ENCODE data around the gene ACTR10. TPM values are rescaled to one million over a fixed set of nuclear protein-coding genes. Genes with fewer than 3 reads are reported as not detected.
"Not testable (repeated sequence)": the region's sequence is repeated elsewhere in the genome, so short reads cannot be mapped to it uniquely, and the experiment has no call there.

Gene ACTR10
- total and polyA plus RNA-seq, 8 donors: 68.3 to 109 (median 100.0) TPM

- Histone ChIP-seq H3K27me3 (no peaks in the 10 kb centered on the region), H3K36me3 (peaks cover 0 to 29% of the 10 kb centered on the region in 2 donors), H3K4me1 (peaks cover 6 to 48% of the 10 kb centered on the region in 2 donors), H3K27ac (peak overlapping the region; percentile 98), H3K9me3 (no peaks in the 10 kb centered on the region), H3K4me3 (peak overlapping the region; percentile 82 to 85)
- ATAC-seq: no peak
- DNase-seq: no peak
- intact Hi-C loops (cut with DNase I): no loop called here
- no peak for TF ChIP-seq CTCF (IDR thresholded peaks at IDR 0.05)
Observed at GRCh38 chr14:58245562-58245961, 45.6 kb downstream of the ACTR10 start.

- H3K4me1 ChIP-seq: peaks cover 0 to 36% of the 10 kb centered on the region in 2 donors
- DNase-seq (no peak), ATAC-seq (no peak)
- H3K27ac ChIP-seq: no peak overlapping the region
- H3K36me3 ChIP-seq: peaks cover 0 to 68% of the 10 kb centered on the region in 2 donors
- H3K27me3 ChIP-seq: no peaks in the 10 kb centered on the region
- no peak overlapping the region for H3K4me3 ChIP-seq
- H3K9me3 ChIP-seq: no peaks in the 10 kb centered on the region
- intact Hi-C loops (cut with DNase I): no loop called here
- TF ChIP-seq CTCF (IDR thresholded peaks at IDR 0.05): no peak
Observed at GRCh38 chr14:58249611-58250010, 49.7 kb downstream of the ACTR10 start.

- ATAC-seq (peak; percentile 90), DNase-seq (no peak)
- Histone ChIP-seq H3K27ac (peak overlapping the region in 1 of 2 donors; percentile 13), H3K36me3 (peaks cover 0 to 100% of the 10 kb centered on the region in 2 donors), H3K27me3 (no peaks in the 10 kb centered on the region), H3K4me3 (no peak overlapping the region), H3K9me3 (no peaks in the 10 kb centered on the region), H3K4me1 (peaks cover 0 to 11% of the 10 kb centered on the region in 2 donors)
- intact Hi-C loops (cut with DNase I): no loop called here
- TF ChIP-seq CTCF (IDR thresholded peaks at IDR 0.05): no peak
Observed at GRCh38 chr14:58258156-58258555, 58.2 kb downstream of the ACTR10 start.

- intact Hi-C loops (cut with DNase I); H3K27ac ChIP-seq; ATAC-seq; DNase-seq; H3K9me3 ChIP-seq; H3K27me3 ChIP-seq; H3K4me3 ChIP-seq: not testable (repeated sequence)
- Histone ChIP-seq H3K36me3 (peaks cover 0 to 100% of the 10 kb centered on the region in 2 donors), H3K4me1 (peaks cover 0 to 11% of the 10 kb centered on the region in 2 donors)
Observed at GRCh38 chr14:58262005-58262404, 62.1 kb downstream of the ACTR10 start.

- Histone ChIP-seq H3K27ac (no peak overlapping the region), H3K4me1 (no peaks in the 10 kb centered on the region), H3K4me3 (no peak overlapping the region), H3K27me3 (no peaks in the 10 kb centered on the region), H3K36me3 (peaks cover 0 to 100% of the 10 kb centered on the region in 2 donors), H3K9me3 (no peaks in the 10 kb centered on the region)
- no peak for TF ChIP-seq CTCF (IDR thresholded peaks at IDR 0.05)
- ATAC-seq (no peak), DNase-seq (peak in 1 of 4 donors; percentile 30)
- intact Hi-C loops (cut with DNase I): no loop called here
Observed at GRCh38 chr14:58265401-58265800, 65.5 kb downstream of the ACTR10 start.

- intact Hi-C loops (cut with DNase I): no loop called here
- no peaks in the 10 kb centered on the region for H3K9me3 ChIP-seq
- ATAC-seq (no peak), DNase-seq (no peak)
- peaks cover 0 to 88% of the 10 kb centered on the region in 2 donors for H3K36me3 ChIP-seq
- TF ChIP-seq CTCF (IDR thresholded peaks at IDR 0.05): no peak
- H3K27ac ChIP-seq: no peak overlapping the region
- H3K4me1 ChIP-seq: peaks cover 0 to 41% of the 10 kb centered on the region in 2 donors
- no peak overlapping the region for H3K4me3 ChIP-seq
- H3K27me3 ChIP-seq: no peaks in the 10 kb centered on the region
Observed at GRCh38 chr14:58270628-58271027, 70.7 kb downstream of the ACTR10 start.
